Activated T-cell treated with anti-CD3 and anti-CD28 coated beads, Interleukin-2, amount 50 U/mL, for 72 hours (primary cell): Measurements from ENCODE around the gene PPP2R3B. TPM values are rescaled to one million over a fixed set of nuclear protein-coding genes. Genes with fewer than 3 reads are reported as not detected.
"Not testable (repeated sequence)": the region's sequence is repeated elsewhere in the genome, so short reads cannot be mapped to it uniquely, and the experiment has no call there.

Experiments used
- ATAC-seq, 2 donors: fragments of 150-1000 bp; cut with Tn5 transposase; replicated peaks in 1 of 2; 2 replicates each; pipeline ENCODE4 v1.10.0; 2021; ENCODE audit warnings: moderate library complexity in 2 of 2, mild to moderate bottlenecking in 1 of 2
- DNase-seq, 2 donors: peaks; one replicate each; pipeline ENCODE4 v3.0.0; 2021 to 2022; ENCODE audit warnings: mixed read lengths in 1 of 2
- H3K27ac Mint-ChIP-seq: one replicate; pipeline ENCODE4 v1.8.0; 2022; ENCODE audit warnings: mild to moderate bottlenecking, moderate library complexity, mixed read lengths
- H3K27me3 Mint-ChIP-seq: one replicate; pipeline ENCODE4 v1.8.0; 2022; ENCODE audit warnings: low read depth, mixed read lengths
- H3K36me3 Mint-ChIP-seq, 2 donors: one replicate each; pipeline ENCODE4 v1.8.0; 2022; ENCODE audit warnings: mixed read lengths in 2 of 2, mild to moderate bottlenecking in 1 of 2; ENCODE audit not compliant: insufficient read depth in 2 of 2
- H3K4me1 Mint-ChIP-seq: one replicate; pipeline ENCODE4 v1.8.0; 2022; ENCODE audit warnings: low read depth, mixed read lengths
- H3K4me3 Mint-ChIP-seq, 2 donors: one replicate each; pipeline ENCODE4 v1.8.0; 2022; ENCODE audit warnings: mild to moderate bottlenecking in 2 of 2, mixed read lengths in 2 of 2, moderate library complexity in 2 of 2
- H3K9me3 Mint-ChIP-seq, 2 donors: one replicate each; pipeline ENCODE4 v1.8.0; 2022; ENCODE audit warnings: mixed read lengths in 2 of 2
- total RNA-seq, 2 donors: library from RNA; stranded (reverse); gene quantifications; one replicate each; pipeline ENCODE4 v1.2.3, GENCODE V29; 2022

PPP2R3B gene, protein sequence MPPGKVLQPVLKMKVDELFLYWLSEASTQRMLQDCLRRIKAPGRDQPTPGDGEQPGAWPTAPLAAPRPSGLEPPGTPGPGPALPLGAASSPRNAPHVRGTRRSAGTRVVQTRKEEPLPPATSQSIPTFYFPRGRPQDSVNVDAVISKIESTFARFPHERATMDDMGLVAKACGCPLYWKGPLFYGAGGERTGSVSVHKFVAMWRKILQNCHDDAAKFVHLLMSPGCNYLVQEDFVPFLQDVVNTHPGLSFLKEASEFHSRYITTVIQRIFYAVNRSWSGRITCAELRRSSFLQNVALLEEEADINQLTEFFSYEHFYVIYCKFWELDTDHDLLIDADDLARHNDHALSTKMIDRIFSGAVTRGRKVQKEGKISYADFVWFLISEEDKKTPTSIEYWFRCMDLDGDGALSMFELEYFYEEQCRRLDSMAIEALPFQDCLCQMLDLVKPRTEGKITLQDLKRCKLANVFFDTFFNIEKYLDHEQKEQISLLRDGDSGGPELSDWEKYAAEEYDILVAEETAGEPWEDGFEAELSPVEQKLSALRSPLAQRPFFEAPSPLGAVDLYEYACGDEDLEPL
- 10 to 100 TPM; 44.7 to 50.1 TPM for total RNA-seq

DNA sequence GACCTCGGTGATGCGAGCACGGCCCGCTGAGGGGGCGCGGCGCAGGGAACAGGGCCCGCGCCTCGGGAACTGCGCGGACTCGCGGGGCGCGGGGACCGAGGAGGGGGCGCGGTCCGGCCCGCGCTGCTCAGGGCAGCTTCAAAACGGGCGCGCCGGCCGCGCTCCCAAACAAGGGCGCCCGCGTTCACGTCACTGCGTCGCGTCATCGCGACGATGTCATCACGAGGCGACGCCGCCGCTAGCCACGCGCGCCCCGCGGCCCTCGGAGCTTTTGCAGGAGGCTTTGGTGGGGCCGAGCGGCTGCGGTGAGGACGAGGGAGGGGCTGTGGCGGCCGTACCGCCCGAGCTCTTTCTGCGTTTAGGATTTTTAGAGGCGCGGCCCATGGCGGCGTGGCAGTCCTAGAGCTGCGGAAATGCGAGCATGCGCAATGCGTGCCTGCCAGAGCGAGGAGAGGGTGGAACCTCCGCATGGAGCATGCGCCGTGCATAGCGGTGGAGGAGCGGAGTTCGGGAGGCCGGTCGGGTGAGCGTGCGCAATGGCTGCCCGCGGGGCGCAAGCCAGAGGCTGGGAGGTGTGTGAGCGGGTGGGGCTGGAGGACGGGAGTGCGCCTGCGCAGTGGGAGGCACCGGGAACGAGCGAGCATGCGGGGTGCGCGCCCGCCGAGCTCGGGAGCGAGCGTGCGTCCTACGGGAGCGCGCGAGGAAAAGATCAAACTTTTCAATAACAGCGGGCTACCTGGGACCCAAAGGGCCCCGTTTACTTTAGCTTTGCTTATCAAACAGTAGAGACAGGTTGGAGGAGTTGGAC, at the start of gene PPP2R3B:
PPP2R3B (minus strand) TSS at position 140 of the 808 bp plus-strand sequence. CDS start 216 bp downstream, outside the sequence.
- peak; percentile 93 to 94 for ATAC-seq
- H3K9me3 Mint-ChIP-seq = no peaks in the 10 kb centered on the region
- H3K27ac Mint-ChIP-seq = peak within 1 kb of the TSS; percentile 98
- peak within 1 kb of the TSS; percentile 86 to 92 for H3K4me3 Mint-ChIP-seq
- H3K27me3 Mint-ChIP-seq = no peaks in the 10 kb centered on the region
- peaks cover 10% of the 10 kb centered on the region for H3K4me1 Mint-ChIP-seq
- DNase-seq = peak; percentile 99
- no peaks in the 10 kb centered on the region for H3K36me3 Mint-ChIP-seq

DNA sequence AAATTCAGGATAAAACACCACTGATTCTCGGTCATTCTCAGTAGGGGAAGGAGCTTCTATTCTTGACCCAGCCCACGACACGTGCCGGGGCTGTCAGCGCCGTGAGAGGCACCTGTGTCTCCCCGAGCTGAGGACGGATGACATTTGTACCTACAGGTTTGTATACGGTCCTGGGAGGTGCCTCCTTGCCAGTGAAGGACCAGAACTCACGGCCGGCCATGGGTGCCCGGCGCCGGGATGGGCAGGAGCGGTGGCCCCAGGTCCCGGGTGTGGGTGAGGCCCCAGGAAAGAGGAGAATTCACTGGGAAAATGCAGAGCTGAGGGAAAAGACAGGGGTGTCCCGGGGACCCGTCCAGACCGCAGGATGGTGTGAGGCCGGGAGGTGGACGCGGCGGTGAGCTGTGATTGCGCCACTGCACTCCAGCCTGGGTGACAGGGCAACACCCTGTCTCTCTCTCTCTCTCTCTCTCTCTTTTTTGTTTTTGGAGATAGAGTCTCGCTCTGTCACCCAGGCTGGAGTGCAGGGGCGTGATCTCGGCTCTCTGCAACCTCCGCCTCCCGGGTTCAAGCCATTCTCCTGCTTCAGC, 48.9 kb upstream of the PPP2R3B start:
- H3K27ac Mint-ChIP-seq = no peak overlapping the region
- H3K27me3 Mint-ChIP-seq = no peaks in the 10 kb centered on the region
- H3K4me1 Mint-ChIP-seq = no peaks in the 10 kb centered on the region
- ATAC-seq (no peak), DNase-seq (no peak)
- peaks cover 4 to 14% of the 10 kb centered on the region in 2 donors for H3K36me3 Mint-ChIP-seq
- H3K4me3 Mint-ChIP-seq = no peak overlapping the region
- peaks cover 13 to 18% of the 10 kb centered on the region in 2 donors for H3K9me3 Mint-ChIP-seq

DNA sequence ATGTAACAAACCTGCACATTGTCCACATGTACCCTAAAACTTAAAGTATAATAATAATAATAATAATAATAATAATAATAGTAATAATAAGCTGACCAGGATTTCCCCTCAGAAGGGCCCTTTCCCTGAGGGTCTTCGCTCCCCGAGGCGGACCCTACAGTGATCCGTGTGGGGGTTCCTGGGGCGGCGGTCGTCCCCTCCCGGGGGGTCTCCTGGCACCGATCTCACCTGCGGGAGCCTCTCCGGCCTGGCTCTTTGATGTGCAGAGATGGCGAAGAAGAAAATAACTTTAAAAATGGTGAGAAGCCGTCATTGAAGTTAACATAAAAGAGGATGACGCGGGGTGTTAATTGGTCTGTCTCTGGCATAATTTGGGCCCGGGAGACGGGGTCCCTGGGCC, 48.2 kb upstream of the PPP2R3B start:
- Mint-ChIP-seq H3K4me1 (no peaks in the 10 kb centered on the region), H3K27me3 (no peaks in the 10 kb centered on the region), H3K27ac (no peak overlapping the region), H3K4me3 (no peak overlapping the region), H3K9me3 (peaks cover 7 to 13% of the 10 kb centered on the region in 2 donors), H3K36me3 (peaks cover 4 to 11% of the 10 kb centered on the region in 2 donors)
- no peak for DNase-seq
- no peak for ATAC-seq

DNA sequence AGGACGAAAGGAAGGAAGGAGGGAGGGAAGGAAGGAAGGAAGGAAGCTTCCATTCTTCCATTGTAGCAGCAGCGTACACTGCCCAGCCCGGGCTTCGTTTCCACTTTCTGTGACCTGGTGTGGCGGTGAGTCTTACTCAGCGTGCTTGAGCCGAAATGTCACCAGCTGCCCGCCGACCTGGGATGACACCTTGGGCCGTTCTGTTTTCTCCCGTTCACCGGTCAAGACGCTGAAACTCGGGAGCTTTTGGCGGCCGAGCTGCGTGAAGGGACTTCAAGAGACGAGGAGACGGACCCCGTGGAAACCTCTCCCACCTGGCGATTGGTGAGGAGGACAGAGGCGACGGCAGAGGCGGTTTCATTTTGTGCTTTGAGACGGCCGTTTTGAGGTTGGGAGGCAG, 47.1 kb upstream of the PPP2R3B start:
- Mint-ChIP-seq H3K36me3 (peaks cover 0 to 7% of the 10 kb centered on the region in 2 donors), H3K4me3 (no peak overlapping the region), H3K27me3 (peaks cover 5% of the 10 kb centered on the region), H3K9me3 (peaks cover 2 to 7% of the 10 kb centered on the region in 2 donors), H3K4me1 (no peaks in the 10 kb centered on the region), H3K27ac (no peak overlapping the region)
- ATAC-seq (no peak), DNase-seq (no peak)

DNA sequence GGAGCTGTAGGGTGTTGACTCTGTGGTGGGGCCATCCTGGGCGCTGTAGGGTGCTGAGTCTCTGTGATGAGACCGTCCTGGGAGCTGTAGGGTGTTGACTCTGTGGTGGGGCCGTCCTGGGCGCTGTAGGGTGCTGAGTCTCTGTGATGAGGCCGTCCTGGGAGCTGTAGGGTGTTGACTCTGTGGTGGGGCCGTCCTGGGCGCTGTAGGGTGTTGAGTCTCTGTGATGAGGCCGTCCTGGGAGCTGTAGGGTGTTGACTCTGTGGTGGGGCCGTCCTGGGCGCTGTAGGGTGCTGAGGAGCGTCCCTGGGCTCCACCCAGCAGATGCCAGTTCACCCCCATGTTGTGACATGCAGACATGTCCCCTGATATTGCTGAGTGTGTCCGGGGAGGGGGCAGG, 46.0 kb upstream of the PPP2R3B start:
- H3K4me1 Mint-ChIP-seq, H3K4me3 Mint-ChIP-seq, ATAC-seq, H3K27ac Mint-ChIP-seq, H3K9me3 Mint-ChIP-seq, DNase-seq, H3K36me3 Mint-ChIP-seq, H3K27me3 Mint-ChIP-seq: not testable (repeated sequence)

DNA sequence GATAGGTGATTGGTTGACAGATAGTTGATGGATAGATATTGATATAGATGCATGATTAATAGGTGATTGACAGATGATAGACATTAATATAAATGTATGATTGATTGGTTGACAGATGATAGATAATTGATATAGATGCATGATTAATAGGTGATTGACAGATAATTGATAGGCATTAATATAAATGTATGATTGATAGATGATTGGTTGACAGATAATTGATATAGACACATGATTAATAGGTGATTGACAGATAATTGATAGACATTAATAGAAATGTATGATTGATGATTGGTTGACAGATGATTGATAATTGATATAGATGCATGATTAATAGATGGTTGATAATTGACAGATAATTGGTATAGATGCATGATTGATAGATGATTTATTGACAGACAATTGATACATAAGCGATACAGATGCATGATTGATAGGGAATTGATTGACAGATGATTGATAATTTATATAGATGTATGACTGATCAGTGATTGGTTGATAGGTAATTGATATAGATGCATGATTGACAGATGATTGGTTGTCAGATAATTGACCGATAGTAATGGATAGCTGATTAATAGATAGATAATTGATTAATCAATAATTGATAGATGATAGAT, 44.9 kb upstream of the PPP2R3B start:
- Mint-ChIP-seq H3K9me3 (peaks cover 2 to 5% of the 10 kb centered on the region in 2 donors), H3K27ac (no peak overlapping the region), H3K4me1 (no peaks in the 10 kb centered on the region), H3K4me3 (no peak overlapping the region), H3K36me3 (peaks cover 0 to 3% of the 10 kb centered on the region in 2 donors), H3K27me3 (peaks cover 7% of the 10 kb centered on the region)
- DNase-seq = no peak
- no peak for ATAC-seq

DNA sequence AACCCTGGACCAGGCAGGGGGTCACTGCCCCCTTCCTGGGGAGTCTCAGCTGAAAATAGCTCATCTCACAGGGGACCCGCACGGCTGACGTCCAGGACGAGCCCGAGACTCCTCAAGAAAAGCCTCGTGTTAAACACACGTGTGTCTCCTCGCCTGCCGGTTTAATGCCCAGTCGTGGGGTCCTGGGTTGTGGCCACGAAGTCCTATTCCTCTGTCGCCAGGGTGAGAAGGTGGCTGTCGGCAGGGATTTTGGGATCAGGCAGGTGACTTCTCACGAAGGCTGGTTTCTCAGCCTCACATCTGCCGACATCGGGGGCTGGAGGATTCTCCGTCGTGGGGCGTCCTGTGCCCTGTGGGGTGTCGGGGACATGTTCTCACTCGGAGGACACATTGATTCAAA, 44.3 kb upstream of the PPP2R3B start:
- Mint-ChIP-seq H3K27ac (no peak overlapping the region), H3K27me3 (peaks cover 7% of the 10 kb centered on the region), H3K9me3 (no peaks in the 10 kb centered on the region), H3K4me3 (no peak overlapping the region), H3K4me1 (no peaks in the 10 kb centered on the region), H3K36me3 (no peaks in the 10 kb centered on the region)
- ATAC-seq (no peak), DNase-seq (no peak)

DNA sequence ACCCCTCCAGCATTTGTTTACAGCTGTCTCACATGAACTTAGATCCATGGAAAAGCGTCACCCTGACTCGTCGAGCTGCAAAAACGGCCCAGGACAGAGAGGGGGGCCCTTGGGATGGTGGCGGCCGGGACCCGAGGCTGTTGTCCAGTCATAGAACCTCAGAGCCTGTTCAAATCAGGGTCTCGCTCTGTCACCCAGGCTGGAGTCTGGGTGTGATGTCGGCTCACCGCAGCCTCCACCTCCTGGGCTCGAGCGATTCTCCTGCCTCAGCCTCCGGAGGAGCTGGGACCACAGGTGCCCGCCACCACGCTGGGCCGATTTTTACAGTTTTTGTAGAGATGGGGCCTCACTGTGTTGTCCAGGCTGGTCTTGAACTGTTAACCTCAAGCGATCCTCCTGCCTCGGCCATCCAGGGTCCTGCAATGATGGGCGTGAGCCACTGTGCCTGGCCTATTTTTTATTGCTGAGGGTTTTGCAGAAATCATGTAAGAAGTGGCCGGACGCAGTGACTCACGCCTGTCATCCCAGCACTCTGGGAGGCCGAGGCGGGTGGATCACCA, 42.6 kb upstream of the PPP2R3B start:
- ATAC-seq = no peak
- Mint-ChIP-seq H3K4me1 (no peaks in the 10 kb centered on the region), H3K27ac (no peak overlapping the region), H3K9me3 (no peaks in the 10 kb centered on the region), H3K36me3 (no peaks in the 10 kb centered on the region), H3K27me3 (peaks cover 7% of the 10 kb centered on the region), H3K4me3 (no peak overlapping the region)
- no peak for DNase-seq

DNA sequence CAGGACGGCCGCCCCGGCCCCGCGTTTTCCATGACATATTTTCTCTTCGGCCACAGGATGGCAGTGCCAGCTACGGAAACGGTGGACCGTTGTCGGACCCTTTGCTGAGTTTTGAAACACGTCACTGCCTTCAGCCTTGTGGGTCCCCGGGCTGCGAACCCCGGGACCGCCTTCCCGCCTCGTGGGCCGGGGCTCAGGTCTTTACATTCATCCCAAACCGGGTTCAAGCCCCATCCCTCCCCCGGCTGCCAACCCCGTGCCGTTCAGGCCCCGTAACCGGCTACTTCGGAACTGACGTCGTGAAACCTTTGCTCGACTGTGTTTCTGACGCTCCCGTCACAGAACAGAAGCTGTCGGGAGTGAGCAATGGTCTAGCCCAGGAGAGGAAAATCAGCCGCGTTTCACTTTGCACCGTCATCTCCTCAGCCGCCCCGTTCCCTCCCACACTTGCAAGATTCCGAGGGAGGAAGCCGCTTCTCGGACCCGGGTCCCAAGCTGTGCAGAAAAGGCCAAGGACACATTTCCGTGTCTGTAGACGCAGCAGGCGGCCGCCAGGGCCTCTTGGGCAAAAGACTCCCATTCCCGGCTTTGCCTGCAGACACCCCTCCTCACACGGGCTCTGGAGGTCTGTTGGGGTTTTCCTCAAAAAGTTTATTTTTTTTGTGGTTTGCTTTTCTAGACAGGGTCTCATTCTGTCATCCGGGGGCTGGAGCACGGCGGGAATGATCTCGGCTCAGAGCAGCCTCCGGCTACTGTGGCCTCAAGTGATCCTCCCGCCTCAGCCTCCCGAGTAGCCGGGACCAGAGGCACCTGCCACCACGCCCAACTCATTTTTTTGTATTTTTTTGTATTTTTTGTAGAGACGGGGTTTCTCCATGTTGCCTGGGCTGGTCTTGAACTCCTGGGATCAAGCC, 41.4 kb upstream of the PPP2R3B start:
- no peaks in the 10 kb centered on the region for H3K9me3 Mint-ChIP-seq
- ATAC-seq (peak; percentile 27 to 36), DNase-seq (peak; percentile 25 to 28)
- peak overlapping the region; percentile 58 to 78 for H3K4me3 Mint-ChIP-seq
- H3K27ac Mint-ChIP-seq = no peak overlapping the region
- H3K4me1 Mint-ChIP-seq = no peaks in the 10 kb centered on the region
- H3K27me3 Mint-ChIP-seq = peaks cover 7% of the 10 kb centered on the region
- no peaks in the 10 kb centered on the region for H3K36me3 Mint-ChIP-seq

DNA sequence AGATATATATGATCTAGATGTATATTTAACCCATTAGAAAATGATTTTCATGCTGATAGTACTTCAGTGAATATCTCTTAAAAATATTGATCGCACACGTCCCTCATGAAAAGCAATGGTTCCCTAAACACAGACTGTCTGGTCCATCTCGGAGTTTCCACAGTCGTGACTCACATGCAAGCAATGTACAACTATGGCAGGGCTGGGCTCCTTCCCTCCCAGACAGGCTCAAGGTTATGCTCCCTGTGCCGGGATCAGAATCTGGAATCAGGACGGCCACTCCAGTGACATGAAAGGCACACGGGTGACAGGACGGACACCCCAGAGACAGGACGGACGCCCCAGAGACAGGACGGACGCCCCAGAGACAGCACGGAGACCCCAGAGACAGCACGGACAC, 40.2 kb upstream of the PPP2R3B start:
- no peaks in the 10 kb centered on the region for H3K9me3 Mint-ChIP-seq
- peak overlapping the region in 1 of 2 donors; percentile 25 for H3K4me3 Mint-ChIP-seq
- no peaks in the 10 kb centered on the region for H3K4me1 Mint-ChIP-seq
- no peak overlapping the region for H3K27ac Mint-ChIP-seq
- peaks cover 7% of the 10 kb centered on the region for H3K27me3 Mint-ChIP-seq
- H3K36me3 Mint-ChIP-seq = no peaks in the 10 kb centered on the region
- DNase-seq = no peak
- ATAC-seq = no peak

DNA sequence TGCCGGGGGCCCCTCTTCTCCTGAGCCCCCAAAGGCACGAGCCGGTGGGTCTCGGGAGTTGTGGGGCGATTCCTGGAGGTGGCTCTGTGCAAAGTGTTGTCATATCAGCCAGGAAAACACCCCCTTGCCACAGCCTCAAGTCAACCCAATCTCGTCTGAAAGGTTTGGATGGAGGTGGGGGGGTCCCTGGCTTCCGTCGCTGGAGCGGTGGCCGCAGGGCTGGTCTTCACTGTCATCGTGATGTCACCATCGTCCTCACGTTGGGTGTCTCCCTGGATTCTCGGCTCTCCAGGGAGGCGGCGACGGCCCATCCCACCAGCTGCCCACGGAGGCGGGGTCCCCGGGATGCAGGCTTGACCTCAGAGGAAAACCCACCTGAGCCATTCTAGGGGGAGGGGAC, 38.3 kb upstream of the PPP2R3B start:
- H3K36me3 Mint-ChIP-seq = peaks cover 0 to 2% of the 10 kb centered on the region in 2 donors
- no peak overlapping the region for H3K4me3 Mint-ChIP-seq
- no peak overlapping the region for H3K27ac Mint-ChIP-seq
- H3K9me3 Mint-ChIP-seq = no peaks in the 10 kb centered on the region
- peaks cover 7% of the 10 kb centered on the region for H3K27me3 Mint-ChIP-seq
- no peak for DNase-seq
- no peak for ATAC-seq
- H3K4me1 Mint-ChIP-seq = no peaks in the 10 kb centered on the region
